HL-60/S4 (cell line): ENCODE results near the gene CSTF1.

Experiments
- in situ Hi-C: fragments of 300-500 bp; cut with MboI; formaldehyde crosslinking; loops from 2 replicates; pipeline ENCODE4 v1.14.3; 2022; ENCODE audit warnings: low sequenced_read_pairs

The CSTF1 gene

DNA sequence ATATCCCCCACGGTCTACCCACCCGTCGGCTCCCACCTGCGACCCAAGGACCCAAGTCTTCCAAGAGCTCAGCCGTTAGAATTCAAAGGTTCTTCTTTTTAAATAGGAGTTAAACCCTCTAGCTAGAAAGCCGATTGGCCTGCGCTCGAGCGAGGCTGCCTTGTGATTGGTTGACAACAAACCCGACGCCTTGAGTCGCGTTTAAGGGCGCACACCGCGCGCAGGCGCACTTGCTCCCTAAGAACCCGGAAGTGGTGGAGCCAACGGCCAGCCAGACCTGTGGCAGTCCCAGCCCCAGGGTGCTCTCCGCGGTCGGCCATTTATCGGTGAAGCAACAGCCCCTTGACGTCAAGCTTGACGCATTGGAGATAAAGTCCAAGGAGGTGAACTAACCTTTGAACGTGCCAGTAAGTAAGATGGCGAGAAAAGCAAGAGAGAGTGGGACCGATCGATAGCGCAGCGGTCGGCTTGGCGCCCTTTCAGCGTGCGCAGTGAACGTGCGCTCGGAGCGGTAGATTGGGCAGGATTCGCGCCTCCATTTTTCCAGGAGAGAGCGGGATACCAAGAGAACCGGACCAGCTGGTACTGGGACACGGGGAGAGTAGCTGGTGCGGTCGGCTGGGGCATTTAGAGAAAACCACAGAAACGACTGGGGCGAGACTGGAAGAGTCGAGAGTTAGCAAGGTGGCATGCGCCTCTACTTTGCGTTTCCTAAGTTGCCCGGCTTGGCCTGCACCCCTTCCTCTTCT, at the start of gene CSTF1, which contains the start of gene AURKA:
TSS of gene CSTF1 (plus strand) at position 514 of the 749 bp plus-strand sequence. CDS start 2,908 bp downstream, outside the sequence.
TSS of gene AURKA (minus strand) at position 84 of the 749 bp plus-strand sequence. CDS start 4,018 bp downstream, outside the sequence.
- in situ Hi-C loops, result no loop called here

DNA sequence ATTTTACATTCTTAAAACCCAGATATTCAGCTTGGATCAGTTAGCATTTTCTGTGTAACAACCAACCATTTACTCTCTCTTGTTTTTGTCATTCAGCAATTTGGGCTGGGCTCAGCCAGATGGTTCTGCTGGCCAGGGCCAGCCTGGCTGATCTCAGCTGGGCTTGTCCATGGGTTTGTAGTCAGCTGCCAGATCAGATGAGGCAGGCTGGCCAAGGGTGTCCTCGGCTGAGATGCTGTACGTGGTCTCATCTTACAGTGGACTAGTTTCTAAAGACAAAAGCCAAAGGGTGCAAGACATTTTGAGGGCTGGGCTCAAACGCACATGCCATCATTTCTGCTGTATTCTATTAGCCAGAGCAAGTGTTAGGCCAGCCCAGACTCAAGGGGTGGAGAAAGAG, 49.7 kb upstream of the CSTF1 start:
- in situ Hi-C loops, result no loop called here

- in situ Hi-C loops, result no loop called here
These were observed 48.5 kb upstream of the CSTF1 start for GRCh38 chr20:56343861-56344381.

- in situ Hi-C loops, result no loop called here
These were observed 46.5 kb upstream of the CSTF1 start for GRCh38 chr20:56345911-56346310.

GRCh38 chr20:56347628-56348304, 44.7 kb upstream of the CSTF1 start:
- in situ Hi-C loops, result no loop called here

- in situ Hi-C loops, result no loop called here
These were observed 44.1 kb upstream of the CSTF1 start for GRCh38 chr20:56348305-56348693.

GRCh38 chr20:56348746-56349145, 43.7 kb upstream of the CSTF1 start:
- in situ Hi-C loops, result no loop called here

DNA sequence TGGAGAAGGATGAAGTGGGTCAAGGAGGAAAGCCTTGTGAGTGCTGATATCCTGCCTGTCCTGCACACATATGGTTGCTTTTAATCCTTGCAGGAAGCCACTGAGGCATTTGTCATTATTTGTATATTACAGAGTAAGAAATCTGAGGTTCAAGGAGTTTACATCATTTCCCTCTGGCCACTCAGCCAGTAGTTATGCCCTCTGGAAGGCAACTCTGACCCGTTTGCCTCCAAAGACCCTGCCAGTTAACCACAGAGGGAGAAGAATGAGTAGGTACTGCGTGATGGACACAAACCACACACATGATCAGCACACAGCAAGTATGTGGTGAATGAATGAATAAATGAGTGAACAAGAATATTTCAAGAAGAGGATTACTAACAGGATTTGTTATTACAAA, 41.6 kb upstream of the CSTF1 start:
- in situ Hi-C loops, result no loop called here

- in situ Hi-C loops, result no loop called here
These were observed 39.9 kb upstream of the CSTF1 start for GRCh38 chr20:56352345-56353055.

DNA sequence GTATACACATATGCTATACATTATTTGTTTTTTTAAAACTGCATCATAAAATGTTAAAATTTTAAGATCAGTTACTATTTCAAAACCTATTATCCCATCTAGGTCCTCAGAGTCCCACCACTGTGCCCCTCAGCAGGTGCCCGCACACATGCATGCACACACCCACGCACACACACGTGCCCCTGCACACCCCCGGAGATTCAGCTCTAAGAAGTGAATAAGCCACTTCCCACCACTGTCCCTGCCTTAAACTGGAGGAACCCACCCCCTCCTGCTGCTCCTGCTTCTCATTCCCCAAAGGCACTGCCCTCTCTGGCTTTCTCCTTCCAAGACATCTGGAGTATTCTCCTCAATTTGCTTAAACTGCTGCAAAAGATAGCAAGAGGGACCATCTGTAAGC, 39.1 kb upstream of the CSTF1 start:
- in situ Hi-C loops, result no loop called here

- in situ Hi-C loops, result no loop called here
These were observed 34.4 kb upstream of the CSTF1 start for GRCh38 chr20:56358070-56358469.

DNA sequence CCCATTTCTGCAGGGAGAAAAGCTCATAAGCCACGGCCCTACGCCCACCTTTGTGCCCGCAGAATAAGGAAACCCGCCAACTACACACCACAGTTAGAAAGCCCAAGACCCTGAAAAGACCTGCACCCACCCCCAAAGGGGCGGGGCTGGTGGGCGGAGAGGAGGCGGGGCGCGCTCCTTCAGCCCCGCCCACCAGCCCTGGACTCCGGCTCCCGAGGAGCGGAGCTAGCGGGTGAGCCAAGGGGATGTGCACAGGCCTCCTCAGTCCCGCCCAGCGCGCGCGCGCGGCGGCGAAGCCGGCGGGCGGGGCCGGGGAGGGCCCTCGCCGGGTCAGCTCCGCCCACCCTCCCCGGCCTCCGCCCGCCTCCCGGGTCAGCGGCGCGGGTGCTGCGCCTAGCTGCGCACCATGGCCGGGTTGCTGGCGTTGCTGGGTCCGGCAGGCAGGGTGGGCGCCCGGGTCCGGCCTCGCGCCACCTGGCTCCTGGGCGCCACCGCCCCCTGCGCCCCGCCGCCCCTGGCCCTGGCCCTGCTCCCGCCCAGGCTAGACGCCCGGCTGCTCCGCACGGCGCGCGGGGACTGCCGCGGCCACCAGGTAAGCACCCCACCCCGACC, 33.7 kb upstream of the CSTF1 start, which contains the start of gene FAM210B:
TSS of gene FAM210B (plus strand) at position 375 of the 612 bp plus-strand sequence. CDS start at position 407, 32 bp downstream.
- in situ Hi-C loops, result no loop called here

DNA sequence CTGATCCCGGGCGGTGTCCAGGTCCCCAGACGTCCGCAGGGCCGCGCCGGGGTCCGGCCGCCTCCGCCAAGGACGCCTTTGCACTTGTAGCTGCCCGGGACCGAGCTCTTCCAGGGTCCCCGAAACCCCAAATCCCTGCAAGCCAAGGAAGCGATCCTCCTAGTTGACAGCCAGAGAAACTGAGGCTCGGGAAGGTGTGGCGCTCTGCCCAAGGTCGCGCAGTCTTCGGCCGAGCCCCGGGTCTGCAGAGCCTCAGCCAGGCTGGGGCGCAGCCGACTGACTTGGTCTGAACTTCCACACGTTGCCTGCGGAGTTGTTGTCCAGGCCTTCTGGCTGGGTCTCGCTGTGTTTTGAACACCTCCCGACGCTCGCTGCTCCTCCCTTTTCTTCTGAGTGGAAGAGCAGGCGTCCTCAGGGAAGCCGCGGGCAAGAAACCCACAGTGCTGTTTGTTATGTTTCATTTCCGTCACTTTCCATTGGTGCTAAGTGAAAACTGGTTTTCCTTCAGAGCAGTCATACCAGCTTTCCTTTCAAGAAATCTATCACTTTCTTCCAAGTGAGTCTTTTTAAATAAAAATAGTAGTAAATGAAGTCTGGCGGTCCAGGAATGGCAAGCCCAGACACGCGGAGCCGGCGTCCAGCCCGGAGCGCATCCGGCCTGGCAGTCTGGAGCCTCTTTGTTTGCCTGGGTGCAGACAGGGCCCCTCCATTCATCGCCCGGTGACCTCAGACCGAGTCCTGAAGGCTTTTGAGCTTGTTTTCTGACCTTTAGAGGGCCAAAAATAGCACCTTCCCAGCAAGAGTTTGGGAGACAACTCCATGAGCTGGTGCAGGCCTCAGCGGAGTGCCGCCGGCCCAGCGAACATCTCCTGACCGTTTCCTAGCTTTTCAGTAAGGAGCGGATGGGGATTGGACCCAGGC, 33.0 kb upstream of the CSTF1 start:
- in situ Hi-C loops, result no loop called here

DNA sequence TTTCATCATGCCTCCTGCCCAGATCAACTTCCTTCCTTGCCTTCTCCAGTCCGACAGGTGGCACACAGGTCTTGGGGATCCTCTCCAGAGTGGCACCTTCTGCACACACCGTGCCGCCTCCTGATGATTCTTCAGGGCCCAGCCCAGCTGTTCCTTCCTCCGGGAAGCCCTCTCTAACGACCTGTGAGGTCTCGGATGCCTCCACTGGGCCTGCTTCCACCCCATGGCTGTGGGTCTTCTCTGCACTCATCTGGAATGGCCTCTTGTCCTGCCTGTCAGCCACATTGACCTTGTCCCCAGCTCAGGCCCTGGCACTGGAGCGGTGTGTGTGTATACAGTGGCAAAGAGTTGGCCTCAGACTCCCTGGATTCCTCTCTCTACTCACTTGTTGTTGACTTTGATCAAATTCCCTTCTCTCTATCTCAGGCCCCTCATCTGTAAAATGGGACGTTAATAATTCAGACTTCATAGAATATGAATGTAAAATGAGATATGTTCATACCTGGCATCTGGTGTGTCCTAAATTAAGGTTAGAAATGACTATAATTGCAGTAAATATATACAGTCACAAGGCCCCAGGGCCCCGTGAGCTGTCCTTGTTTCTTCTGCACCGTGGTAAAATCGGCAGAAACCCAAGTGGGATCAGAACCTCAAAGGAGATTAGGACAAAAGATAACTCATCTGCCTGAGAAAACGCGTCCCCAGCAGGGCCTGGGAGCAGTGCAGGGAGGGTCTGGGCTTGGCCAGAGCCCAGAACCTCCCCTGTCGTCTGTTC, 32.1 kb upstream of the CSTF1 start:
- in situ Hi-C loops, result no loop called here

GRCh38 chr20:56360908-56361205, 31.6 kb upstream of the CSTF1 start:
- in situ Hi-C loops, result no loop called here

GRCh38 chr20:56361900-56362299, 30.5 kb upstream of the CSTF1 start:
- in situ Hi-C loops, result no loop called here

GRCh38 chr20:56362833-56363413, 29.5 kb upstream of the CSTF1 start:
- in situ Hi-C loops, result no loop called here

DNA sequence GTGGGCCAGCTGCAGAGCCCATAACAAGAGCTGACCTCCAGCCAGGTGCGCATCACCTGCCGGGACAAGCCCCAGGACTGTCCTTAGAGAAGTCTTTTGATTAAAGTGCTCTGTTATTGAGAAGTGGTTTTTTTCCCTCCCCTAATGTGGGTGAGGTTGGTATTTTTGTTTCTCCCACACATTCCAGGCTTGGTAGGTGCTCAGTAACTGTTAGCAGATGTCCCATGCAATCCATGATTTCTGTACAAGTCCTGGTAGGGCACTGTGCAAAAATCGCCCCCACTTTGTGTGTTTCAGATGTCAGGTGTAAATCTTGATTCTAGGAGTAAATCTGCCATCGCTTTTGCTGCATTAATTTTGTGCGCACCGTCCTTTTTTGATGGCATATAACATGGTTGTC, 29.0 kb upstream of the CSTF1 start:
- in situ Hi-C loops, result no loop called here
